ENCODE data around the gene SKAP2. TPM values are rescaled to one million over a fixed set of nuclear protein-coding genes. Genes with fewer than 3 reads are reported as not detected.

The SKAP2 gene
- total and polyA plus RNA-seq, 2 of the 13 experiments (the other 11 are each of a cell fraction or from before 2014, with no cell fraction given) = 3.6 to 12.9 TPM

GRCh38 chr7:26667514-26668133 lies 196.8 kb downstream of the SKAP2 start (continued):
- TF ChIP-seq U2AF2 (IDR thresholded peaks at IDR 0.05; ENCODE audit: low read depth, low read length) = no peak
- TF ChIP-seq SKIL (CRISPR knock-in tag; IDR thresholded peaks at IDR 0.05; ENCODE audit: borderline replicate concordance) = no peak
- 0 out of 2 replicates have a peak, but pooled peaks have one; percentile 20 for TF ChIP-seq HOXA3 (CRISPR knock-in tag; IDR thresholded peaks at IDR 0.05)
- 0 out of 2 replicates have a peak, but pooled peaks have one; percentile 17 for TF ChIP-seq ZNF331 (CRISPR knock-in tag; IDR thresholded peaks at IDR 0.05)
- 0 out of 2 replicates have a peak, but pooled peaks have one; percentile 43 for TF ChIP-seq KAT8 (CRISPR knock-in tag; IDR thresholded peaks at IDR 0.05)
- TF ChIP-seq ZNF232 (CRISPR knock-in tag; IDR thresholded peaks at IDR 0.05; ENCODE audit: borderline replicate concordance) = no peak

- ATAC-seq (no peak), DNase-seq (ENCODE audit: low spot score) (no peak), FAIRE-seq (no peak)
- H3K4me1 ChIP-seq (ENCODE audit: insufficient read depth, low read length) = peaks cover 4% of the 10 kb centered on the region; the same call in 1 of the 2 replicates
- H4K20me1 ChIP-seq (ENCODE audit: insufficient read depth, low read length) = no peaks in the 10 kb centered on the region
- no peak overlapping the region for H3K9ac ChIP-seq (ENCODE audit: insufficient read depth, low read depth, low read length)
- no TSS peak for BruUV-seq (replicated peaks)
- no peak overlapping the region for H3K4me3 ChIP-seq (replicated peaks in 1 of 3; ENCODE audit: insufficient read depth in 1 of 3, low read depth in 2 of 3, low read length in 3 of 3)
- no peaks in the 10 kb centered on the region for H3K9me3 ChIP-seq (ENCODE audit: low read length)
- no peaks in the 10 kb centered on the region for H3K27me3 ChIP-seq (ENCODE audit: control insufficient read depth in 1 of 2, insufficient read depth in 2 of 2, low read length in 2 of 2)
- no peaks in the 10 kb centered on the region for H3K79me2 ChIP-seq (ENCODE audit: insufficient read depth, low read length)
- in situ Hi-C loops (cut with HindIII; ENCODE audit: extremely low pct_ligation_motif_present, low pct_unique_long_range_greater_than_20kb) (loop anchor here (5.0 to 25.0 kb wide), 3 partner anchors 288 to 770 kb away; no protein-coding TSS in a partner anchor), intact Hi-C loops (cut with micrococcal nuclease; ENCODE audit: unreplicated experiment) (loop anchor here (5.0 kb wide), 1 partner anchor 373 kb away; the partner anchor contains the start of gene SNX10)
- H3K4me2 ChIP-seq (ENCODE audit: low read depth, low read length) = no peak overlapping the region
- POLR2A ChIA-PET = no interaction called here
- WGBS (ENCODE audit: low lambda C conversion rate) = 90% methylated on average over 5 of the region's 5 CpGs
- no peak overlapping the region for H3K27ac ChIP-seq (ENCODE audit: extremely low read length, insufficient read depth, low read length)
- CTCF ChIA-PET (ENCODE audit: low intra/inter-chr PET ratio, low total read pairs) = no interaction called here
- H2AFZ ChIP-seq (ENCODE audit: low read length) = no peak overlapping the region
- H3K36me3 ChIP-seq (replicated peaks in 1 of 2; ENCODE audit: control insufficient read depth in 1 of 2, insufficient read depth in 2 of 2, low read length in 2 of 2) = no peaks in the 10 kb centered on the region
- TF ChIP-seq GATAD2A (CRISPR knock-in tag; IDR thresholded peaks at IDR 0.05) = no peak
- TF ChIP-seq HMG20B (CRISPR knock-in tag; conservative IDR thresholded peaks at IDR 0.05) = no peak
- TF ChIP-seq ZMYM4 (CRISPR knock-in tag; IDR thresholded peaks at IDR 0.05) = no peak
- peak; percentile 27; the same call in 1 of the 2 replicates for TF ChIP-seq CEBPB (IDR thresholded peaks at IDR 0.05; ENCODE audit: borderline replicate concordance, low read depth, low read length)
Measured at GRCh38 chr7:26664735-26665416, 199.5 kb downstream of the SKAP2 start.
